ENCODE measurements around the gene GRAMD1B.

The GRAMD1B gene

DNA sequence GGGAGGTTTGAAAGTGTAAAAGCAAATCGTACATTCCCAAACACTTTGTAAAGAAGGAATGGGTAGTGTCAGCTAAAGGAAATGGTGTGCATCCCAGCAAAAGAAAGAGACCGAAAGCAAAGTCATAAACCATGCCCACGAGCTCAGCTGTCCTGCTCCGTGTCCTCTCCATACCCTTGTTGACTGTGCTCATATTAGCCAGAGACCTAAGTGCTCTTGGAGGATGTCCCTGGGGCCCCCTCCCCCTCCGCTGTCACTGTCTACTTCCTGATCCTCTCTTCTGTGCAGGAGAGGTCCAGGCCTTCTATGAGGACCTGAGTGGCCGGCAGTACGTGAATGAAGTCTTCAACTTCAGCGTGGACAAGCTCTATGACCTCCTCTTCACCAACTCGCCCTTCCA lies 178.3 kb downstream of the GRAMD1B start:
- peaks cover 31% of the 10 kb centered on the region for H3K36me3 ChIP-seq (replicated peaks)
- no peak overlapping the region for H3K4me3 ChIP-seq
- H3K27me3 ChIP-seq (ENCODE audit: low read depth) = no peaks in the 10 kb centered on the region
- in situ Hi-C loops (cut with MboI; ENCODE audit: low sequenced_read_pairs) = no loop called here
- H3K9me3 ChIP-seq = no peaks in the 10 kb centered on the region
- H3K4me1 ChIP-seq = no peaks in the 10 kb centered on the region
- no peak for DNase-seq (ENCODE audit: low spot score in 2 of 2)

DNA sequence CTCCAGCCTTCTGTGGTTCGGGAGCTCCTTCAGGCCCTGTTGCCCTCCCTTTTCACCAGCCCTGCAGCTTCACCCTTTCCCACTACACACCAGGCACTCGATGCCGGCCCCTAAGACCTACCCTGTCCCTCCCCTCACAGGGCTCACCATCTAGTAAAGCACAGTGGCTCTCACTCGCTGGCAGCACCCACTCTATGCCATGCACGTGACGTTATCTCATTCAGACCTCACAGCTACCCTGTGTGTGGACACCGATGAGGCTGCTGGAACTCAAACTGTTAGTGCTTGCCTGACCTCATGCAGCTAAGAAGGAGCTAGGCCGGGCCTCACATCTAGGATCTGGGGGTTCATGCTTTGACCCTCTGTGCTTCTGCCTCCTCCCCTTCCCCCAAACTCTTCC lies 178.9 kb downstream of the GRAMD1B start:
- Histone ChIP-seq H3K27me3 (ENCODE audit: low read depth) (no peaks in the 10 kb centered on the region), H3K9me3 (no peaks in the 10 kb centered on the region), H3K4me3 (no peak overlapping the region), H3K4me1 (no peaks in the 10 kb centered on the region), H3K36me3 (replicated peaks) (peaks cover 37% of the 10 kb centered on the region)
- no peak for DNase-seq (ENCODE audit: low spot score in 2 of 2)
- in situ Hi-C loops (cut with MboI; ENCODE audit: low sequenced_read_pairs) = no loop called here

DNA sequence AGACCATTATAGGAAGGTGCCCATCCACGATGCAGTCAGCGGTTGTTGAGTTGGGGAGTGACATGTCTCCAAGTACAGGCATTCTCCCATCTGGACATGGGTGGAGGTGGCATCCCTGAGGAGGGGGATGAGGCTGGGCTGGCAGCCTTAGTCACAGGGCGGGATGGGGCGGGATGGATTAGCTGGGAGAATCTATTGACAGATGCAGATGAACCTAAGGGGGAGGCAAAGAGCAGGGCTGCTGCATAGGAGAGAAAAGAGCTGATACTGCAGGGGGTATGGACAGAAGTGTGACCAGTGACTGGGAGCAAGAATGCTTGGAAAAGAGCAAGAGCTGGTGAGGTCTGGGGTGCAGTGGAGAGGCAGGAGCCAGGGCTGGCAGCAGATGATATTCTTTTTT lies 181.6 kb downstream of the GRAMD1B start:
- no peak for DNase-seq (ENCODE audit: low spot score in 2 of 2)
- no peaks in the 10 kb centered on the region for H3K4me1 ChIP-seq
- in situ Hi-C loops (cut with MboI; ENCODE audit: low sequenced_read_pairs) = no loop called here
- no peaks in the 10 kb centered on the region for H3K9me3 ChIP-seq
- H3K27me3 ChIP-seq (ENCODE audit: low read depth) = no peaks in the 10 kb centered on the region
- H3K36me3 ChIP-seq (replicated peaks) = peaks cover 48% of the 10 kb centered on the region
- H3K4me3 ChIP-seq = no peak overlapping the region

- in situ Hi-C loops (cut with MboI; ENCODE audit: low sequenced_read_pairs) = no loop called here
- DNase-seq (ENCODE audit: low spot score in 2 of 2) = no peak
These were observed 186.6 kb downstream of the GRAMD1B start for GRCh38 chr11:123616505-123617198.

DNA sequence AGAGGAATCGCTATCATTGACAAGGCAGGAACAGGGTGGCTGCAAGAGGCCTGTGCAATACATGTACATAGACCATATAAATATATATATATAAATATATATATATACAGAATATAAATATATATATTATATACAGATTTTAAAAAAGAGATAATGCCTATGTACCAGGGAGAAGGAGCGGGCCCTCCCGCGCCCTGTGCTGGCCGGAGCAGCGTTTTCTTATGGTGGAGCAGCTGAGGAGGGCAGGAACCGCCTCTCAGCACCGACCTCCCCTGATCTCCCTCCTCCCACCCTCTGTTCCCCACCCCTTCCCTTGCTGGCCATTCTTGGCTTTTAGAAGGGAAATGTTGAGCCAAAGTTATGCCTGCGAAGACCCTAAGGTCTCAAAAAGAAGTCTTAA lies 192.5 kb downstream of the GRAMD1B start:
- H3K36me3 ChIP-seq (replicated peaks) = peaks cover 12% of the 10 kb centered on the region

More at GRCh38 chr11:123616505-123617198, 186.6 kb downstream of the GRAMD1B start:
- Histone ChIP-seq H3K4me3 (no peak overlapping the region), H3K27me3 (ENCODE audit: low read depth) (no peaks in the 10 kb centered on the region), H3K36me3 (replicated peaks) (peaks cover 42% of the 10 kb centered on the region), H3K9me3 (no peaks in the 10 kb centered on the region), H3K4me1 (no peaks in the 10 kb centered on the region)

GRCh38 chr11:123624974-123625373 lies 194.9 kb downstream of the GRAMD1B start:
- in situ Hi-C loops (cut with MboI; ENCODE audit: low sequenced_read_pairs) = no loop called here
- DNase-seq (ENCODE audit: low spot score in 2 of 2) = no peak
- H3K4me3 ChIP-seq = no peak overlapping the region
- H3K4me1 ChIP-seq = no peaks in the 10 kb centered on the region
- no peaks in the 10 kb centered on the region; the same call in 1 of the 2 replicates for H3K36me3 ChIP-seq (replicated peaks)
- no peaks in the 10 kb centered on the region for H3K27me3 ChIP-seq (ENCODE audit: low read depth)
- no peaks in the 10 kb centered on the region for H3K9me3 ChIP-seq

More for the DNA sequence above, 192.5 kb downstream of the GRAMD1B start:
- no peaks in the 10 kb centered on the region for H3K4me1 ChIP-seq
- H3K9me3 ChIP-seq = no peaks in the 10 kb centered on the region
- DNase-seq (ENCODE audit: low spot score in 2 of 2) = no peak
- no peaks in the 10 kb centered on the region for H3K27me3 ChIP-seq (ENCODE audit: low read depth)
- in situ Hi-C loops (cut with MboI; ENCODE audit: low sequenced_read_pairs) = no loop called here
- no peak overlapping the region for H3K4me3 ChIP-seq

DNA sequence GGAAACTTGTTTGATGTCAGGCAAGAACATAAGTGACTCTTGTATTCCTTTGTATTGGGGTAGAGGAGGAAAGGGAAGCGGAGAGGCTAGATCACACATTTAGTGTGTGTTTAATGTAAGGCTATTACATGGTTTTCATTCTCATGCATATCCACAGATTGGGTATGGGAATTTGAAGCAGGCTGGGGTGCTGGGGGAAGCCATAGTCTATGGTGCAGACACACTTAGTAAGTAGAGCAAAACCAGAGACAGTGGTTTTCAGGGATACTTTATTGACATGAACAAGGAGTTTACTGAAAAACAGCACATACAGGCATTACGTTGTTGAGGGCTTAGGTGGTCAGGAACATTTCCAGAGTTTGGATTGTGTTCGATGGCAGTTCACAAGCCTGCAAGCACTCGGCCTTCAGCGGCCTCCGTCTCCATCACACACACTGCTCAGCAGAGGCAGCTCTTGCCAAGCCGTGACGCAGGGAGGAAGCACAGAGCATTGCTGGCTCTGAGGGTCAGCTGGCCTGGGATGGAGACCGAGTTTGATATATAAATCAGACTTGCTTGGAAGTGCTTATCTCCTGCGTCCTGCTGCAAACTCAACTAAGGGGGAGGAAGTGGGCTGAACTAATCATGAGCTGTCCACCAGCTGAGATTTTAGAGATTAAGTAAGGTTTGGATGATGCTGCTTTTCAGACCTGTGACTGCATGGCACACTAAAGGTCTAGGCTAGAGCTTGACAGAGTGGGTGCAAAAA lies 199.0 kb downstream of the GRAMD1B start:
- in situ Hi-C loops (cut with MboI; ENCODE audit: low sequenced_read_pairs) = no loop called here
- H3K4me1 ChIP-seq = no peaks in the 10 kb centered on the region
- DNase-seq (ENCODE audit: low spot score in 2 of 2) = no peak

GRCh38 chr11:123630126-123630608 lies 200.1 kb downstream of the GRAMD1B start:
- Histone ChIP-seq H3K9me3 (no peaks in the 10 kb centered on the region), H3K4me1 (no peaks in the 10 kb centered on the region), H3K4me3 (no peak overlapping the region), H3K27me3 (ENCODE audit: low read depth) (peaks cover 2% of the 10 kb centered on the region; the same call in 1 of the 2 replicates), H3K36me3 (replicated peaks) (no peaks in the 10 kb centered on the region)
- no peak for DNase-seq (ENCODE audit: low spot score in 2 of 2)
- in situ Hi-C loops (cut with MboI; ENCODE audit: low sequenced_read_pairs) = no loop called here

More for the DNA sequence above, 199.0 kb downstream of the GRAMD1B start:
- H3K9me3 ChIP-seq = no peaks in the 10 kb centered on the region
- no peaks in the 10 kb centered on the region for H3K36me3 ChIP-seq (replicated peaks)
- no peak overlapping the region for H3K4me3 ChIP-seq
- no peaks in the 10 kb centered on the region for H3K27me3 ChIP-seq (ENCODE audit: low read depth)

DNA sequence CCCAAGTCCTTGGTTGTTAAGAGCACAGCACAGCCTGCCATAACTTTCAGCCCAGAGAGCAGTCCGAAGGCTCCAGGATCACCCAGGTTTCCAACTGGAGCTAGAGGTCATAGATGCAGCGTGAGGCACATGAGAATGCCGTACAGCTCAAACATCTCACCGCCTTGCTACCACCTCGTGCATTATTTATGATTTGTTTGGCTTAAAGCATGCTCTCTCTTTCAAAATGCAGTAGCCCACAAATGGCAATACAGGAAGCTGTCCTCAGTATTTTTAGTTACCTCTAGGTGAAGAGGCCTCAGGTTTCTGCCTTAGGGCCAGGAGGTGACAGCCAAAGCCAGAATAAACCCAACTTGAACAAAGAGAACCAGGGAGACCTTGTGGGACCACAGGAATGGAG lies 210.0 kb downstream of the GRAMD1B start:
- H3K36me3 ChIP-seq (replicated peaks) = no peaks in the 10 kb centered on the region
- no peaks in the 10 kb centered on the region for H3K4me1 ChIP-seq
- H3K9me3 ChIP-seq = no peaks in the 10 kb centered on the region
- no peak overlapping the region for H3K4me3 ChIP-seq
- in situ Hi-C loops (cut with MboI; ENCODE audit: low sequenced_read_pairs) = loop anchor here (10.0 kb wide), 1 partner anchor 65 kb away; no protein-coding TSS in a partner anchor
- no peak for DNase-seq (ENCODE audit: low spot score in 2 of 2)
- peaks cover 6% of the 10 kb centered on the region; the same call in 1 of the 2 replicates for H3K27me3 ChIP-seq (ENCODE audit: low read depth)

DNA sequence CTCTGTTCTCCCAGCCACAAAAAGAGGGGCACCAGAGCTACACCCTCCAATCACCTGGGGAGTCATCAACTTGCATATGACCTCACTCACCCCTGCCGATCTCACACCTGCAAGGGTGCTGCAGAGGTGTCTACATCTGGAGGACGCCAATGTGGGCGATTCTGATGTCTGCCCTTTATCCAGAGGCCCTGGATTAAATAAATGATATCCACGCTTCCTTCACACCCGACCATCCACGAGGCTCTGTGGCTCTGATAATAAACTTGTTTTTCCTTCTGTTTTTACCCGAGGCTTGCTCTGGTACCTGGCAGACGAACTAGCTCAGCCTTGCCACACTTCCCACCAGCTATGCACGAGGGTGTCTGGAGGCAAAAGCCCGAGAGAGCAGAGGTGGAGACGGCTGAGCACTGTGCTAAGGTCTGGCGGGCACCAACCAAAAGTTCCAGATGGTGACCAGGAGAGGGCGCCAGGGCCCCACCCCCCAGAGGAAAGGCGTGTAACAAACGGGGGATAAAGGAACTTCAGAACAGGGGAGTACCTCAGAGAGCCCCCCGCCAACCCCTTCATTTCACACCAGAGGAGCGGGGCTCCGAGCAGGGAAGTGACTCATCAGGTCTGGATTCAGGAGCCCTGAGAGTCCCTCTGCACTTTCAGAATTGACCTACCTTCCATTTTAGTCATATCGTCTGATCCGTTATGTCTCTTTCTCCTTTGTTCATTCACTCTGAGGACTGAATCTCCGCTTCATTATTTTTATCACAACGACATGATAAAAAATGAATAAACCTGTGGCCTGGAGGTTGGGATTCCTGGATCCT lies 210.8 kb downstream of the GRAMD1B start:
- peak; percentile 38 to 70 for DNase-seq (ENCODE audit: low spot score in 2 of 2)

DNA sequence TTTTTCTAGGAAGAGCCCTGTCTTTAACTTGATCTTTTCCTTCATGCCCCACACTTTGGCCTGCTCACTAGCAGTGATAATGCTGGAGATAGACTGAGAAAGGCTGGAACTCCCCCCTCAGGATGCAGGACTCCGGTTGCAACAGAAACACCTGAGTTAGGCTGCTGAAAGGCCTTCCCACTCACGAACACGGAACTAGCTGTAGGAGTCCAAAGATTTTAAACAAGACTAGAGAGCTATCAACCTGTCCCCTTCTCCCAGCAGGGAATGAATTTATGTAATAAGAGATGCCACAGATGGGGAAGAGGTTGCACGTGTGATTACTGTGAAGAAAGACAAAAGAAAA lies 211.4 kb downstream of the GRAMD1B start:
- Histone ChIP-seq H3K4me1 (no peaks in the 10 kb centered on the region), H3K36me3 (replicated peaks) (no peaks in the 10 kb centered on the region), H3K4me3 (no peak overlapping the region), H3K27me3 (ENCODE audit: low read depth) (no peaks in the 10 kb centered on the region), H3K9me3 (no peaks in the 10 kb centered on the region)
- in situ Hi-C loops (cut with MboI; ENCODE audit: low sequenced_read_pairs) = loop anchor here (10.0 kb wide), 1 partner anchor 63 kb away; no protein-coding TSS in a partner anchor
- DNase-seq (ENCODE audit: low spot score in 2 of 2) = no peak

More for the DNA sequence above, 210.8 kb downstream of the GRAMD1B start:
- Histone ChIP-seq H3K36me3 (replicated peaks) (no peaks in the 10 kb centered on the region), H3K4me1 (no peaks in the 10 kb centered on the region), H3K27me3 (ENCODE audit: low read depth) (peaks cover 4% of the 10 kb centered on the region; the same call in 1 of the 2 replicates), H3K9me3 (no peaks in the 10 kb centered on the region), H3K4me3 (no peak overlapping the region)
- in situ Hi-C loops (cut with MboI; ENCODE audit: low sequenced_read_pairs) = loop anchor here (10.0 kb wide), 1 partner anchor 64 kb away; no protein-coding TSS in a partner anchor

- no peak overlapping the region for H3K4me3 ChIP-seq
- H3K9me3 ChIP-seq = no peaks in the 10 kb centered on the region
- H3K4me1 ChIP-seq = no peaks in the 10 kb centered on the region
- H3K36me3 ChIP-seq (replicated peaks) = no peaks in the 10 kb centered on the region
- DNase-seq (ENCODE audit: low spot score in 2 of 2) = no peak
- no peaks in the 10 kb centered on the region for H3K27me3 ChIP-seq (ENCODE audit: low read depth)
- in situ Hi-C loops (cut with MboI; ENCODE audit: low sequenced_read_pairs) = loop anchor here (10.0 kb wide), 1 partner anchor 62 kb away; no protein-coding TSS in a partner anchor
These were observed 212.4 kb downstream of the GRAMD1B start for GRCh38 chr11:123642435-123642834.

DNA sequence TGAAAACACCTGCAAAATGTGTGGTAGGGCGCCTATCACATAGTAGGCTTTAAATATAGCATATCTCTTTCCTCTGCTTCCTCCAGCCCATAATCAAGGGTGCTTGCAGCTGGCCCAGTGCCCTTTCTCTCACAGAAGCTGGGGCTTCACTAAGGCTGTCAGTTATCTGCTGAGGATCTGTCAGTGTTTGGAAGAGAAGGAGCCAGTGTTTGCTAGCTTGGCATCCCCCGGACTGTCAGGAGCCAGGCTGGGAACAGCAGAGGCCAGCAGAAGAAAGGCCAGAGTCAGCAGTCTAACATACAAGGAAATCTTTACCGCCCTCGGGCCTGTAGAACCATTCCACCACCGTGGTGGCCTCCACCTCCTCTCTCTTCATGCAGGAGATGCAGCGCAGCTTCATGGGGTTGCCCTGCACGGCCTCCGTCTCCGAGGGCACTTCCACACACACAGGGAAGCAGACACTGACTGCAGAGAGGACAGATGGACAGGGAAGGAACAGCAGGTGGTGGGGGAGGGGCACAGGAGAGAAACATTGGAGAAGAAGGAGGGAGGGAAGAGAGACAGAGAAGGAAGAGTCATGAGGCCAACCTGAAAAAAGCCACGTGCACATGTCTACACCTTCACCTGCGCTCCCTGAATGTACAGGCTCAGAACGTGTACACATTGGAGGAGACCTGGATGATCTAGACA lies 215.4 kb downstream of the GRAMD1B start:
- in situ Hi-C loops (cut with MboI; ENCODE audit: low sequenced_read_pairs) = loop anchor here (10.0 kb wide), 1 partner anchor 59 kb away; no protein-coding TSS in a partner anchor
- no peak for DNase-seq (ENCODE audit: low spot score in 2 of 2)
- Histone ChIP-seq H3K4me3 (no peak overlapping the region), H3K4me1 (no peaks in the 10 kb centered on the region), H3K9me3 (no peaks in the 10 kb centered on the region), H3K36me3 (replicated peaks) (no peaks in the 10 kb centered on the region), H3K27me3 (ENCODE audit: low read depth) (no peaks in the 10 kb centered on the region)
